Suppressor macrophage treated with lipopolysaccharide for 1 hour (primary cell): ENCODE data around the gene DNAAF3.

Experiments
- DNase-seq, 3 donors: peaks; one replicate each; pipeline ENCODE4 v3.0.0-alpha.2; 2020 to 2022

The DNAAF3 gene

GRCh38 chr19:55115446-55116065 lies 50.9 kb downstream of the DNAAF3 start:
- DNase-seq: no peak

- no peak for DNase-seq
These were observed 51.8 kb downstream of the DNAAF3 start for GRCh38 chr19:55114566-55115145.

- no peak for DNase-seq
These were observed 52.8 kb downstream of the DNAAF3 start for GRCh38 chr19:55113570-55114039.

- no peak for DNase-seq
These were observed 53.4 kb downstream of the DNAAF3 start for GRCh38 chr19:55112777-55113569.

- no peak for DNase-seq
These were observed 54.1 kb downstream of the DNAAF3 start for GRCh38 chr19:55112246-55112776.

- no peak for DNase-seq
These were observed 55.1 kb downstream of the DNAAF3 start for GRCh38 chr19:55111238-55111831.

GRCh38 chr19:55109527-55110291 lies 56.7 kb downstream of the DNAAF3 start:
- DNase-seq: no peak
